ENCODE measurements around the gene RFPL4A. TPM values are rescaled to one million over a fixed set of nuclear protein-coding genes. Genes with fewer than 3 reads are reported as not detected.
A peak's percentile ranks its signal among the peaks of the same experiment; 100 is the strongest.
"Not testable (repeated sequence)": the region's sequence is repeated elsewhere in the genome, so short reads cannot be mapped to it uniquely, and the experiment has no call there.

Gene RFPL4A
- total RNA-seq, 4 donors from 2014 or later: not detected

DNA sequence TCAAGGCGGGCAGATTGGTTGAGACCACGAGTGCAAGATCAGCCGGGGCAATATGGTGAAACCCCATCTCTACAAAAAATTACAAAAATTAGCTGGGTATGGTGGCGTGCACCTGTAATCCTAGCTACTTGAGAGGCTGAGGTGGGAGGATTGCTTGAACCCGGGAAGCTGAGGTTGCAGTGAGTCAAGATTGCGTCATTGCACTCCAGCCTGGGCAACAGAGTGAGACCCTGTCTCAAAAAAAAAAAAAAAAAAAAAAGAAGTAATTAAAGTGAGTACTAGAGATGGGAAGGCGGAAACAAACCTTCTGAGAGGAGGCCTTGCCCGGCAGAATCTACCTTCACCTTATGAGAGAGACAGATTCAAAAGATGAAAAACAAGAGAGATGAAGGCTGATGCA lies 35.4 kb upstream of the RFPL4A start:
- WGBS, 2 donors (ENCODE audit: low coverage in 1 of 2): 85 to 91% methylated on average over 5 to 8 of the region's 8 CpGs
- H3K4me1 ChIP-seq: no peaks in the 10 kb centered on the region
- no peak overlapping the region for H3K27ac ChIP-seq
- no peaks in the 10 kb centered on the region for H3K36me3 ChIP-seq
- TF ChIP-seq EP300 (IDR thresholded peaks at IDR 0.05; ENCODE audit: low read depth): no peak
- TF ChIP-seq, protein P1, sequence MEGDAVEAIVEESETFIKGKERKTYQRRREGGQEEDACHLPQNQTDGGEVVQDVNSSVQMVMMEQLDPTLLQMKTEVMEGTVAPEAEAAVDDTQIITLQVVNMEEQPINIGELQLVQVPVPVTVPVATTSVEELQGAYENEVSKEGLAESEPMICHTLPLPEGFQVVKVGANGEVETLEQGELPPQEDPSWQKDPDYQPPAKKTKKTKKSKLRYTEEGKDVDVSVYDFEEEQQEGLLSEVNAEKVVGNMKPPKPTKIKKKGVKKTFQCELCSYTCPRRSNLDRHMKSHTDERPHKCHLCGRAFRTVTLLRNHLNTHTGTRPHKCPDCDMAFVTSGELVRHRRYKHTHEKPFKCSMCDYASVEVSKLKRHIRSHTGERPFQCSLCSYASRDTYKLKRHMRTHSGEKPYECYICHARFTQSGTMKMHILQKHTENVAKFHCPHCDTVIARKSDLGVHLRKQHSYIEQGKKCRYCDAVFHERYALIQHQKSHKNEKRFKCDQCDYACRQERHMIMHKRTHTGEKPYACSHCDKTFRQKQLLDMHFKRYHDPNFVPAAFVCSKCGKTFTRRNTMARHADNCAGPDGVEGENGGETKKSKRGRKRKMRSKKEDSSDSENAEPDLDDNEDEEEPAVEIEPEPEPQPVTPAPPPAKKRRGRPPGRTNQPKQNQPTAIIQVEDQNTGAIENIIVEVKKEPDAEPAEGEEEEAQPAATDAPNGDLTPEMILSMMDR (IDR thresholded peaks at IDR 0.05): no peak
- no peak for TF ChIP-seq POLR2AphosphoS5 (IDR thresholded peaks at IDR 0.05)
- TF ChIP-seq POLR2A (IDR thresholded peaks at IDR 0.05): no peak
- no peak overlapping the region for H3K4me3 ChIP-seq
- no peak for DNase-seq
- intact Hi-C loops (cut with DNase I; ENCODE audit: low total_unique reads): no loop called here
- peaks cover 27% of the 10 kb centered on the region for H3K27me3 ChIP-seq
- no peaks in the 10 kb centered on the region for H3K9me3 ChIP-seq
- in situ Hi-C loops (cut with MboI; ENCODE audit: low pct_ligation_motif_present in 1 of 4, low pct_unique_long_range_greater_than_20kb in 1 of 4, low sequenced_read_pairs in 3 of 4): no loop called here

DNA sequence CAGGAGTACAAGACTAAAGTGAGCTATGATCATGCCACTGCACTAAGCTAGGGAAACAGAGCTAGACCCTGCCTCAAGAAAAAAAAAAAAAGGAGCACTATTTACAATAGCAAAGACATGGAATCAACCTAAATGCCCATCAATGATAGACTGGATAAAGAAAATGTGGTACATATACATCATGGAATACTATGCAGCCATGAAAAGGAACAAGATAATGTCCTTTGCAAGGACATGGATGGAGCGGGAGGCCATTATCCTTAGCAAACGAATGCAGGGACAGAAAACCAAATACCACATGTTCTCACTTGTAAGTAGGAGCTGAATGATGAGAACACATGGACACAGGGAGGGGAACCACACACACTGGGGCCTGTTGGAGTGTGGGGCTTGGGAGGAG lies 28.5 kb upstream of the RFPL4A start:
- DNase-seq; H3K27ac ChIP-seq; H3K27me3 ChIP-seq; in situ Hi-C loops (cut with MboI; ENCODE audit: low pct_ligation_motif_present in 1 of 4, low pct_unique_long_range_greater_than_20kb in 1 of 4, low sequenced_read_pairs in 3 of 4); H3K9me3 ChIP-seq; intact Hi-C loops (cut with DNase I; ENCODE audit: low total_unique reads); H3K4me1 ChIP-seq; H3K4me3 ChIP-seq; H3K36me3 ChIP-seq: not testable (repeated sequence)
- 82% methylated on average over 2 of the region's 2 CpGs; no CpG with 5 or more reads in 1 of the 2 donors for WGBS, 2 donors (ENCODE audit: low coverage in 1 of 2)

GRCh38 chr19:55738302-55738701 lies 20.6 kb upstream of the RFPL4A start, which contains the start of gene NLRP9:
Gene NLRP9, minus strand, starts transcription at chr19:55738402. Its CDS starts 28 bp downstream, at chr19:55738374.
- intact Hi-C loops (cut with DNase I; ENCODE audit: low total_unique reads) (no loop called here), in situ Hi-C loops (cut with MboI; ENCODE audit: low pct_ligation_motif_present in 1 of 4, low pct_unique_long_range_greater_than_20kb in 1 of 4, low sequenced_read_pairs in 3 of 4) (no loop called here)
- Histone ChIP-seq H3K4me3 (no peak within 1 kb of the TSS), H3K36me3 (no peaks in the 10 kb centered on the region), H3K27ac (no peak within 1 kb of the TSS), H3K4me1 (no peaks in the 10 kb centered on the region), H3K27me3 (no peaks in the 10 kb centered on the region), H3K9me3 (no peaks in the 10 kb centered on the region)
- TF ChIP-seq EP300 (IDR thresholded peaks at IDR 0.05; ENCODE audit: low read depth): no peak
- TF ChIP-seq POLR2A (IDR thresholded peaks at IDR 0.05): no peak
- TF ChIP-seq, protein P1 (IDR thresholded peaks at IDR 0.05): no peak
- no peak for TF ChIP-seq POLR2AphosphoS5 (IDR thresholded peaks at IDR 0.05)
- no peak for DNase-seq
- 90 to 100% methylated on average over 1 to 3 of the region's 3 CpGs for WGBS, 2 donors (ENCODE audit: low coverage in 1 of 2)

- Histone ChIP-seq H3K4me3 (no peak overlapping the region), H3K36me3 (no peaks in the 10 kb centered on the region), H3K4me1 (peaks cover 0 to 3% (median 1%) of the 10 kb centered on the region in 4 donors), H3K9me3 (no peaks in the 10 kb centered on the region), H3K27me3 (peaks cover 5% of the 10 kb centered on the region), H3K27ac (no peak overlapping the region)
- no peak for TF ChIP-seq POLR2A (IDR thresholded peaks at IDR 0.05)
- no peak for TF ChIP-seq EP300 (IDR thresholded peaks at IDR 0.05; ENCODE audit: low read depth)
- WGBS, 2 donors (ENCODE audit: low coverage in 1 of 2): 85 to 89% methylated on average over 6 of the region's 6 CpGs
- in situ Hi-C loops (cut with MboI; ENCODE audit: low pct_ligation_motif_present in 1 of 4, low pct_unique_long_range_greater_than_20kb in 1 of 4, low sequenced_read_pairs in 3 of 4) (no loop called here), intact Hi-C loops (cut with DNase I; ENCODE audit: low total_unique reads) (no loop called here)
- no peak for DNase-seq
Measured at GRCh38 chr19:55750715-55751114, 8.2 kb upstream of the RFPL4A start.

- no peak overlapping the region for H3K27ac ChIP-seq
- no peaks in the 10 kb centered on the region for H3K36me3 ChIP-seq
- peaks cover 5% of the 10 kb centered on the region for H3K27me3 ChIP-seq
- intact Hi-C loops (cut with DNase I; ENCODE audit: low total_unique reads) (no loop called here), in situ Hi-C loops (cut with MboI; ENCODE audit: low pct_ligation_motif_present in 1 of 4, low pct_unique_long_range_greater_than_20kb in 1 of 4, low sequenced_read_pairs in 3 of 4) (no loop called here)
- H3K4me1 ChIP-seq: peaks cover 0 to 3% (median 1%) of the 10 kb centered on the region in 4 donors
- H3K4me3 ChIP-seq: no peak overlapping the region
- WGBS, 2 donors (ENCODE audit: low coverage in 1 of 2): 35 to 67% methylated on average over 2 to 3 of the region's 3 CpGs
- peak; percentile 55 for DNase-seq
- no peaks in the 10 kb centered on the region for H3K9me3 ChIP-seq
- TF ChIP-seq POLR2AphosphoS5 (IDR thresholded peaks at IDR 0.05) (no peak), POLR2A (IDR thresholded peaks at IDR 0.05) (no peak), EP300 (IDR thresholded peaks at IDR 0.05; ENCODE audit: low read depth) (no peak)
- TF ChIP-seq, protein P1 (IDR thresholded peaks at IDR 0.05): no peak
Measured at GRCh38 chr19:55753401-55753800, 5.5 kb upstream of the RFPL4A start.

GRCh38 chr19:55756808-55757207 lies 2.1 kb upstream of the RFPL4A start:
- DNase-seq; intact Hi-C loops (cut with DNase I; ENCODE audit: low total_unique reads); H3K27me3 ChIP-seq; H3K4me3 ChIP-seq; H3K9me3 ChIP-seq; H3K36me3 ChIP-seq; H3K4me1 ChIP-seq; in situ Hi-C loops (cut with MboI; ENCODE audit: low pct_ligation_motif_present in 1 of 4, low pct_unique_long_range_greater_than_20kb in 1 of 4, low sequenced_read_pairs in 3 of 4); H3K27ac ChIP-seq: not testable (repeated sequence)
- 80% methylated on average over 4 of the region's 4 CpGs; no CpG with 5 or more reads in 1 of the 2 donors for WGBS, 2 donors (ENCODE audit: low coverage in 1 of 2)
